Kidney glomerular epithelial cell (primary cell): ENCODE results near the gene CABLES2.

Experiments
- DNase-seq: peaks from one replicate; lab custom pipeline; 2025; lab: John Stamatoyannopoulos, UW

CABLES2 gene

GRCh38 chr20:62358171-62359042, 48.7 kb downstream of the CABLES2 start:
- DNase-seq: no peak

GRCh38 chr20:62357681-62358080, 49.4 kb downstream of the CABLES2 start:
- no peak for DNase-seq

GRCh38 chr20:62357187-62357667, 49.9 kb downstream of the CABLES2 start:
- DNase-seq: peak; percentile 52

- no peak for DNase-seq
Observed at GRCh38 chr20:62356589-62357186, 50.4 kb downstream of the CABLES2 start.

- peak; percentile 77 for DNase-seq
Observed at GRCh38 chr20:62355878-62356588, 51.1 kb downstream of the CABLES2 start.

- DNase-seq: peak; percentile 77
Observed at GRCh38 chr20:62355516-62355877, 51.6 kb downstream of the CABLES2 start.

GRCh38 chr20:62354811-62355341, 52.2 kb downstream of the CABLES2 start:
- no peak for DNase-seq

- no peak for DNase-seq
Observed at GRCh38 chr20:62354031-62354808, 52.9 kb downstream of the CABLES2 start.

- DNase-seq: no peak
Observed at GRCh38 chr20:62353289-62354030, 53.6 kb downstream of the CABLES2 start.

- DNase-seq: peak; percentile 31
Observed at GRCh38 chr20:62352402-62353288, 54.4 kb downstream of the CABLES2 start.

GRCh38 chr20:62351469-62352401, 55.4 kb downstream of the CABLES2 start:
- DNase-seq: no peak

- no peak for DNase-seq
Observed at GRCh38 chr20:62350629-62351422, 56.3 kb downstream of the CABLES2 start.

- peak; percentile 58 for DNase-seq
Observed at GRCh38 chr20:62350098-62350628, 56.9 kb downstream of the CABLES2 start.

GRCh38 chr20:62349556-62350097, 57.5 kb downstream of the CABLES2 start:
- no peak for DNase-seq

- no peak for DNase-seq
Observed at GRCh38 chr20:62348604-62349003, 58.5 kb downstream of the CABLES2 start.

GRCh38 chr20:62347445-62347844, 59.6 kb downstream of the CABLES2 start:
- DNase-seq: no peak

GRCh38 chr20:62347151-62347404, 60.0 kb downstream of the CABLES2 start:
- no peak for DNase-seq
